ENCODE data around the gene XG.
"Not testable (repeated sequence)": the region's sequence is repeated elsewhere in the genome, so short reads cannot be mapped to it uniquely, and the experiment has no call there.

XG gene

DNA sequence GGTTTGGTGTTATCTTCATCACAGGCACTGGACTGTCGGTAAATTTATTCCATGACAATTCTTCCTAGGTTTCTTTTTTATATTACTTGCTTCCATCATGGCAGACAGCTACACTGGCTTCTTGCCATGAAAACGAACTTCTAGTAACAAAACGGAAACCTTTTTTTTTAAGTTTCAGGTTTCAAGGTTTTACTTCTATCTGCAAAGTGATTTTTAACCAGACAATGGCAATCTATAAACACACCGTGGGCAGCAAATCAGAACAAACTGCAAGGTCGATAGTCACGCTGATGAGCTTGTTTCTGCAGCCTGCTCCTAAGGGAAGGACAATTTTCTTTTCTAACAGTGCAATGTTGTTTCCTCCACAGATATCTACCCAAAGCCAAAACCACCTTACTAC, 29.9 kb downstream of the XG start:
- DNase-seq = no peak

DNA sequence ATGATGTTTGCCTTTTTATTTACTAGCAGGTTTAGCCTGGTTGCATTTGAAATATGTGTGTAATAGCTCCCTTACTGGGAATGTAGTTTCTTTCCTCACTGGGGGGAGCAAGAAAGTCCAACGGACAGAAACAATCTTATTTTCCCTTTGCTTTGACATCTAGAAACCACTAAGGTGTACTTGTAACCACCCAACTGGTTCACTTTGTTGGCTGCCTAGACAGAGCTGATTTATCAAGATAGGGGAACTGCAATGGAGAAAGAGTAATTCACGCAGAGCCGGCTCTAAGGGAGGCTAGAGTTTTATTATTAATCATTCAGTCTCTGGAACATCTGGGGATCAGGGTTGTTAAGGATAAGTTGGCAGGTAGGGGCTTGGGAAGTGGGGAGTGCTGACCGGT, 30.3 kb downstream of the XG start:
- DNase-seq = no peak

DNA sequence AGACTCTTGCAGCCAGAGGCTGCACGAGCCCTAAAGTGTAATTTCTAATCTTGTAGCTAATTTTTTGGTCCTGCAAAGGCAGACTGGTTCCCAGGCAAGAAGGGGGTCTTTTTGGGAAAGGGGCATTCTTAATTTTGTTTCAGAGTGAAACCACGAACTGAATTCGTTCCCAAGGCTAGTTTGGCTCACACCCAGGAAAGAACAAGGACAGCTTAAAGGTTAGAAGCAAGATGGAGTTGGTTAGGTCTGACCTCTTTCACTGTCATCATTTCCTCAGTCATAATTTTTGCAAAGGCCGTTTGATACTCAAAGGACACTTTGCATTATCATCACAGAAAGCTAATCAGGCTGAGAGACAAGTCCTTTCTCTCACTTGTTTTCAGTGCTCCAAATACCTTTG, 30.9 kb downstream of the XG start:
- no peak for DNase-seq

DNA sequence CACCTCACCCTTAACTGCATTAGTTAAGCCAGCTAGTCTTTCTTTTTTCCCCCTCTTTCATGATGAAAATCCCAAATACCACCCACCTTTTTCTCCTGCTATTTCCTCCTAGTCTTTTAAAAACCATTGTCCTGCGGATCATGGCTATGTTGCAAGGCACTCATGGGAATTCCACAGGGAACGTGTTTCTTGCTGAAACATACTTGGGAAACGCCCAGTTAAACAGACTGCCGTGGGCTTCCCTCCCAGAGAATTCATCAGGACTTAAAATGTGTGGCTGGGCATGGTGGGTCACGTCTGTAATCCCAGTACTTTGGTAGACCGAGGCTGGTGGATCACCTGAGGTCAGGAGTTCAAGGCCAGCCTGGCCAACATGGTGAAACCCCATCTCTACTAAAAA, 32.2 kb downstream of the XG start:
- DNase-seq = no peak

DNA sequence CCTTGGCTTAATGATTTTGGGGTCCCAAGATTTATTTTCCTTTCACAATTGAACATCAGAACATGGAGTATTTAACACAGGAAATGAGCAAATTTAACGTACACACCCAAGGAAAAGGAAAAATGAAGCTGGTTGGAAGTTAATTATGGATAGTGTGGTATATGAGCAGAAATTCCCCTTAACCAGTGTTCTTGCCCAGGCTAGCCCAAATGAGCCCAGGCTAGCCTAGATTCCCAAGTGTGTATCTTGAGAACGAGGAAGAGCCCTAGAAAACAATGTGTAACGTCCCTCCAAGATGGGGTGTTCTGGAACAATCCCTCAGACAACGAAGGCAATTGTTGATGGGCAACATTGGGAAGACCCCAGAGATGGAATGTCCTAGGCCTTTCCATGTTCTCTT, 33.7 kb downstream of the XG start:
- no peak for DNase-seq

DNA sequence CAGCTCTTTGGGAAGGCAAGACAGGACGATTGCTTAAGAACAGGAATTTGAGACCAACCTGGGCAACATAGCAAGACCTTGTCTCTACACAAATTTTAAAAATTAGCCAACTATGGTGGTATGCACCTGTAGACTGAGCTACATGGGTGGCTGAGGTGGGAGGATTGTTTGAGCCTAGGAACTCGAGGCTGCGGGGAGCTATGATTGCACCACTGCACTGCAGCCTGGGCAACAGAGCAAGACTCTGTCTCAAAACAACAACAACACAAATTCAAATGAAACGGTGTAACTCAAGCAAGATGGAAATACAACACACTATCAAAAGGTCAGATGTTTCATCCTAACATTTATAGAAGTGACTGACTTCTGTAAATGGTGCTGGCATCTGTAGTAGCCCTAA, 37.1 kb downstream of the XG start:
- no peak for DNase-seq

DNA sequence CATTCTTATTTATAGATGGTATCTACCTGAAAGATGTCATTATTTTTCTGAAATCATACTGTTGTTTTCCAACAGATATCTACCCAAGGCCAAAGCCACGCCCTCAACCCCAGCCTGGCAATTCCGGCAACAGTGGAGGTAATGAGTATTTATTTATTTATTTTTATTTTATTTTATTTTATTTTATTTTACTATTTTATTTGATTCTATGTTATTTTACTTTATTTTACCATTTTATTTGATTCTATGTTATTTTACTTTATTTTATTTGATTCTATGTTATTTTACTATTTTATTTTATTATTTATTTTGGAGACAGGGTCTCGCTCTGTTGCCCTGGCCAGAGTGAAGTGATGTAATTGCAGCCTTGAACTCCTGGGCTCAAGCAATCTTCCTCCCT, 37.7 kb downstream of the XG start:
- no peak for DNase-seq

DNA sequence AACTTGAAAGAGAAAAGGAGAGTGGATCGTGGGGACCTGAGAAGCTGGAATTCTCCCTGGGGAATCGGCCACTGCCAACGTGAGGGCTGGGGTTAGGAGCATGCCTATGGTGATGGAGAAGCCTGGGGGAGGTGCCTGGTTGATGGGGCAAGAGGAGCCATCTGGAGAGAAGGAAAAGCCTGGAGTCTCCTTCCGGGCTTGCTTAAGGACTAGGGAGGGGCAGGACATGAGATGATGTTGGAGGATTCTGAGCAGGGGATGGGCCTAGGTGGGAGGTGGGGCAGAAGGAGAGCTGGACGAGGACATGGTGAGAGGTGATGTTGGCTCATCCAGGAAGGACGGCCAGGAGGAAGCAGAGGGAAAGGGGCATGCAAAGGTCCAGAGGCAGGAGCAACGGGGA, 41.9 kb downstream of the XG start:
- no peak for DNase-seq

DNA sequence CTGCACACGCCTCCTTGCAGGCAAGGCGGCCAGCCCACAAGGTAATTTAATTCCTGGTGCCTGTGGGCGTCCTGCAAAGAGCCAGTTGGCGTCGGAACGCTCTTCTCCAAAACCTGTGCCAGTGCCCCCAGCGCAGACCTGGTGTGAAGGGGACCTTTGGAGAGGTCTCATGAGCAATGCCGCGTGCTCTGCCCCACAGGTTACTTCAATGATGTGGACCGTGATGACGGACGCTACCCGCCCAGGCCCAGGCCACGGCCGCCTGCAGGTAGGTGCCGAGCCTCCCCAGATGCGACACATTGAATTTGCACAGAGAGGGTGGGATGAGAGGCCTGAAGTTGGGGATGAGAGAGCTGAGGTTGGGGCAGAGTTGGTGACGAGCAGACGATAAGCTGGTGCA, 42.5 kb downstream of the XG start:
- no peak for DNase-seq

DNA sequence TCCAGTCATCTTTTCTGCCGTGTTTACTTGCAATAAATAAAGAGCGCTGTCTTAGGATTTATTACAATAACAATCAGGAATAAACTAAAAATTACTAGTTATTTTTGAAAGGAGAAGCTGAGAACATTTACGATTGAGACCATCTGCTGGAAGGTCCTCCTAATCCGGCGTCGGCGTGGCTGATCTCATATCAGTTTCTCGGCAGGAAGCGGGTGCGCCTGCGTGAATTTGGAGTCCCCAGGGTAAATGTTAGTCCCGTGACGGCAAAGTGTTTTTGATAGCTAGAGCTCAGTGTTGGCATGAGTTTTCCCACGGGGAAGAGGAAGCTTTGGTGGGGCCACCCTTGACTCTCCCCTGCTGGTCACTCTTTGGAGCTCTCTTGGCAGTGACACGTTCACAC, 45.0 kb downstream of the XG start:
- not testable (repeated sequence) for DNase-seq

DNA sequence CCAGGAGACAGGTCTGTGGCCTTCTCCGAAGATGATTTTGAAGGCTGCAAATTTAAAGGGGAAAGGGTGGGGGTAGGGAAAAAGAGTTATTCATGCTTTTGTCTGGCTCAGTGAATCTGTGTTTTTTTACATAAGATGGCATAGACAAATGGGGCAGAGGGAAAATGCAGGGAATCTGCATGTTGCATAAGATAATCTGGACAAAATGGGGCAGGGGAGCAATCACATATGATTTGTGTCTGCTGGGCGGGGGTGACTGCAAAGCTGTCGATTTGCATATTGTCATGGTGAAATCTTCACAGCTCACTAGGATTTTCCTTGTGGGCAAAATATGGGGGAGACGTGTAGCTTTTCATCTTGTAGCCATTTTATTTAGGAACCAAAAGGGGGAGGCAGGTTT, 47.5 kb downstream of the XG start:
- DNase-seq = no peak

DNA sequence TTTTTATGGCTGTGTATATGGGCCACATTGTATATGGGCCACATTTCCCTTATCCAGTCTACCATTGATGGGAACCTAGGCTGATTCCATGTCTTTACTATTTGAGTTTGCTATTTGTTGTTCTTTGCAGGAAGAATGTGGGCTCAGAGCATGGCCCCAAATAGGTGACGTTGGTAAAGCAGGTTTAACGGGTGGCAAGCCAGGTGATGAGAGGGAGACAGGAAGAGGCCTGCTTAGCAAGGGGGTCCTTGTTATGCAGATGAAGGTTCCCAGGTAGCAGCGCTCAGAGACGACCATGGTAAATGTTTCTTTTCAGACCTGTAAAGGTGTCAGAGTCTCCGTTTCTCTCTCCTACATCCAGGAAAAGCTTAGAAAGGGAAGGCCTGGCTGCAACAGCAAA, 48.1 kb downstream of the XG start:
- DNase-seq = not testable (repeated sequence)

DNA sequence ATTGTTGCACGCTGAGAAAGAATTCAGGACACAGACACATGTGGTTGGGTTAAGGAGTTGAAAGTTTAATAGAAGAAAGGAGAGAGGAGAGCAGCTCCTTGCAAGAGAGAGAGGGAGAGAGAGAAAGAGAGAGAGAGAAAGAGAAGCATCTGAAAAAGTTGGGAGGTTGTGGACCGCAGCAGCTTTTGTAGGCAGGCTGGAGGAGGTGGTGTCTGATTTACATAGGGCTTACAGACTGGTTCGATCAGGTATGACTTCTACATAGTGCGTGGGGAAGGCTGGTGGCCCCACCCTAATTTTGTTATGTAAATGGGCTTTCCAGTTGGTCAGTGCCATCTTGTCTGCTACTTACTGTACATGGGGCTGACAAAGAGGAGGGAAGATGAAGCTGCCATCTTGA, 49.4 kb downstream of the XG start:
- DNase-seq = no peak

DNA sequence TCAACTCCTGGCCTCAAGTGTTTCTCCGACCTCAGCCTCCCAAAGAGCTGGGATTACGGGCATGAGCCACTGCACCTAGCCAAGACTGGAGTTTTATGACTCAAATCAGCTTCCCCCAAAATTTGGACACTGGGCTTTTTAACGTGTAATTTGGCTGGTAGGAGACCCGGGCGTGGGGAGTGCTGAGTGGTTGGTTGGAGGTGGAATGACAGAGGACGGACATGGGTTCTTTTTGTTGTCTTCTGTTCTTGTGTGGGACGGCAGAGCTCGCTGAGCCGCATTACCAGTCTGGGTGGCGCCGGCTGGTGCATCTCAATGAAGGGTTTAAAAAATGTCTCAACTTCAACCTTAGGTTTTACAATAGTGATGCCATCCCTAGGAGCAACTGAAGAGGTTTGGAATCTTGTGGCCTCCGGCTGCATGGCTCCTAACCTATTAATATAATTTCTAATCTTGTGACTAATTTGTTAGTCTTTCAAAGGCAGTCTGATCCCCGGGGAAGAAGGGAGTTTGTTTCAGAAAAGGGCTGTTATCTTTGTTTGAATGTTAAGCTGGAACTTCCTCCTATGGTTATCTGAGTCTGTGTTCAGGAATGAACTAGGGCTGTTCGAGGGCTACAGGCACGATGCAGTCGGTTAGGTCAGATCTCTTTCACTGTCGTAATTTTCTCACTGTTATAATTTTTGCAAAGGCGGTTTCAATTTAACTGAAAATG, 50.7 kb downstream of the XG start:
- DNase-seq = not testable (repeated sequence)

DNA sequence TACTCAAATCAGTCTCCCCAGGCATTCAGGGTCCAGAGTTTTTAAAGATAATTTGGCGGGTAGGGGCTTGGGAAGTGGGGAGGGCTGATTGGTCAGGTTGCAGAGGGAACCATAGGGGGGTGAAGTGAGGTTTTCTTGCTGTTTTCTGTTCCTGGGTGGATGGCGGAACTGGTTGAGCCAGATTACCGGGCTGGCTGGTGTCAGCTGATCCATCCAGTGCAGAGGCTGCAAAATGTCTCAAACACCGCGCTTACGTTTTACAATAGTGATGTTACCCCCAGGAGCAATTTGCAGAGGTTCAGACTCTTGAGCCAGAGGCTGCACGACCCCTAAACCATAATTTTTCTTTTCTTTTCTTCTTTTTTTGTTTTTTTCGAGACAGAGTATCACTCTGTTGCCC, 51.6 kb downstream of the XG start:
- not testable (repeated sequence) for DNase-seq

DNA sequence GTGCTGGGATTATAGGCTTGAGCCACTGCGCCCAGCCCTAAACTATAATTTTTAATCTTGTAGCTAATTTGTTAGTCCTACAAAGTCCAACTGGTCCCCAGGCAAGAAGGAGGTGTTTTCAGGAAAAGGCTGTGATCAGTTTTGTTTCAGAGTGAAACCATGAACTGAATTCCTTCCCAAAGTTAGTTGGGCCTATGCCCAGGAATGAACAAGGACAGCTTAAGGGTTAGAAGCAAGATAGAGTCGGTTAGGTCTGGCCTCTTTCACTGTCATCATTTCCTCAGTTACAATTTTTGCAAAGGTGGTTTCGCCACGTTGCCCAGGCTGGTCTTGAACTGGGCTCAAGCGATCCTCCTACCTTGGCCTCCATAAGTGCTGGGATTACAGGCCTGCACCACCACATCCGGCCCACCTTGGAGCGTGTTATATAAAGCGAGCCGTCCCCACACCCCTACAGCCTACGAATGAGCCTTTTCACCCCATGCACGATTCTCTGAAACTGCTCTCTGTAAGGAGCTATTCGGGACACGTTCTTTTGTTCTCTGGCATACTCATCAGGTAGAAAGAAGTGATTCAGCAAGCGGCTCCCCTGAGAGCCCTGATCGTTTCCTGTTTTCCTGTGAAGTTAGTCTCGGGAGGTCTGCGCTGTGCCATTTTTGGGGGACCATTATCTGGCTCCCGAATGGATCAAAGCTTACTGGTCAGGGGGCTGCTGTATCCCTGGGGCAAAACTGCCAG, 52.4 kb downstream of the XG start:
- not testable (repeated sequence) for DNase-seq

DNA sequence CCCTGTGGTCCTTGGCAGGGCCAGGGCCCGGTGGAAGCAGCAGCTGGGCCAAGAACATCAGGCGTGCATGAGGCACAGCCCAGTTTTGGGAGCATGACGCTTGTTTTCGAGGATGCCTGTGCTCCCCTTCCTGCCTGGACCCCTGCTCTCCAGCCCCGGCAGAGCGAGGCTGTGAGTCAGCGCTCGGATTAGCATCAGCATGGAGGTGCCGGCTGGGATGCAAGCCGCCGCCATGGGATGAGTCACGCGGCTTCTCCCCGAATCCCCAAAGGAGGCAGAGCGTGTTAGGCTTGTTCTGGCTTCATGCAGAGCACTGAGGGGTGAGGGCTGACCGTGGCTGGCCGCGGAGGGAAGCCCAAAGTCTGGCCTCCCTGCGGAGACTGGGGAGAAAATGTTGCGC, 53.0 kb downstream of the XG start:
- not testable (repeated sequence) for DNase-seq

DNA sequence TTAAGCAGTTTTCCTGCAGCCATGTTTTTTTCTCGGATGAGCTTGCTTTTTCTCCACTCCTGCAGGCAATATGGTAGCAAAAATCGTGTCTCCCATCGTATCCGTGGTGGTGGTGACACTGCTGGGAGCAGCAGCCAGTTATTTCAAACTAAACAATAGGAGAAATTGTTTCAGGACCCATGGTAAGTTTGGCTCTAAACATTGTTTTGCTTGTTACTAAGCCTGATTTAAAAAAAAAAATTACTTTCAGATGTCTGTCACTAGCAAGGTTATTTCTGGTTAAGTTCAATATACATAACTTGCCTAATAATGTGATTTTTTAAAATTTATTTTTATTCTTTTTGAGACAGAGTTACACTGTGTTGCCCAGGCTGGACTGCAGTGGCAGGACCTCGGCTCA, 59.4 kb downstream of the XG start:
- no peak for DNase-seq

DNA sequence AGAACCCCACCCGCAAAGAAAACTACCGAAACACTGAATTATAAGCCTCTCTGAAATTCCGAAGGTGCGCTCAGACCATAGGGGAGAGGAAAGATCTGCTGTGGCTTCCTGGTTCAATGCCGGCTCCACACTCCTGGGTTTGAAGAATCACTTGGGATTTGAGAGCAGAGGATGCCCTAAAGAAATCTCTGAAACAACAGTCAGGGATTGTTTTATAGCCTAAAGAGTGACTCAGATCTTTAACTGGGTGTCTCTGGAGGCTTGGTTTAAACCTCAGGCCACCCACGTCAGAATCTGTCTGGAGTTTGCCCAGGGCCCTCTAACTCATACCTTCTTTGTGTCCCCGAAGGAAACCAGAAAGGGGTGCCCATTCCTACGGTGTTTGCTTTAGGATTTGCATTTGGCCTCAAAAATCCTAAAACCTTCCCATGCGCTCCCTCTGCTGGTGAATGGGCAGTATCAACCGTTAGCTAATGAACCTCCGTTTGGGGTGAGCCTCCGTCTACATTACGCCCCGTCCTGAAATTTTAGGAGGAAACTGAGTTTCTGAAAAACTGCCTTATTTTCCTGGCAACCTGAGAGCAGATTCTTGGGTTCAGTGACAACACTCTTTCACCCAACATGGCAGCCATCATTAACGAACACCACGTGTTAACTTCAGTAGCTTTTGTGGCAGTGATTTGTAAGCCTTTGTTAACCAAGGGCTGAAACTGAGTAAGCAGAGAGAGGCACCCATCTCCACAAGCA, 60.5 kb downstream of the XG start:
- DNase-seq = peak; percentile 18

DNA sequence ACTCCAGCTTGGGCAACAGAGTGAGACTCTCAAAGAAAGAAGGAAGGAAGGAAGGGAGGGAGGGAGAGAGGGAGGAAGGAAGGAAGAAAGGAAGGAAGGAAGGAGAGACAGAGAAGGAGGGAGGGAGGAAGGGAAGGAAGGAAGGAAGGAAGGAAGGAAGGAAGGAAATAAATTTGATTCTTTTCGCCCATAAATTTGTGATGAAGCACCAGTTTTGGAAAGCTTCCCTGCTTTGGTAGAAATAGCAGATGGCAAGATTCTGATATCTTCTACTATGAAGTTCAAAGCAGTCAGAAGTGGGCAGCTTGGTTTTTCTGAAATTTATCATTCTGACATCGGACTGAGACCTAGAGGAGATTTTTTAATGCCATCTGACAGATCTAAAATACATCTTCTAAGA, 65.2 kb downstream of the XG start:
- no peak for DNase-seq

DNA sequence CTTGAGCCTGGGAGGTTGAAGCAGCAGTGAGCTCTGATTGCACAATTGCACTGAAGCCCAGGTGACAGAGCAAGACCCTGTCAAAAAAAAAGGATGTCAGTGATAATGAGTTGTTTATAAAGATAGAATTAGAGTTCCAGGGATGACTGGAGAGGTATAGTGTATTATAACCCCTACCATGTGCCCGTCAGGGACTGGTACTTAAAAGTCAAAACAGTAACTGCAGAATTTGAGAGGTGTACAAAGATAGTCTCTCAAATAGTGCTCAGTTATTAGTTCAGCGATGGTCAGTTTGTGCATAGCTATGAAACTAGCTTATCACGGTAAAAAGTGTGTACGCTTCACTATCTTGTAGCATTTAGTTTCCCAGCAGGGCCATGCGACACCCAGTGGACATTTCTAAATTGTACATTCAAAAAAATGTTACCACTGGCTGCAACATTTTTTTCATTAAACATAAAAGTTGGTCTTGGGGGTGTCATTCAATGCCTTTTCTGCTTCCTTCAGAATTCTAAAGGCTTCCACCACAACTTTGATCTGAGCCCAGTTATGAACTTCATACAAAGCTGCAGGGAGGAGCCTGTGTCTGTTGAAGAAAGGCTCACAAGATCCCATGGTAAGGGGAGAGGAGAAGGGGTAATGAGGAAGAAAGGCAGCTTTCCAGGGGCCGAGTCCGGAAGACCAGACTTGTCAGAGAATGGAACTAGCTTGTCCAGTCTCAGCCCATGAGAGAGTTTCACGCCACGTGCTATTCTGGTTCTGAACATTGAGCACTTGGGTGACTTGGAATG, 67.7 kb downstream of the XG start:
- no peak for DNase-seq

DNA sequence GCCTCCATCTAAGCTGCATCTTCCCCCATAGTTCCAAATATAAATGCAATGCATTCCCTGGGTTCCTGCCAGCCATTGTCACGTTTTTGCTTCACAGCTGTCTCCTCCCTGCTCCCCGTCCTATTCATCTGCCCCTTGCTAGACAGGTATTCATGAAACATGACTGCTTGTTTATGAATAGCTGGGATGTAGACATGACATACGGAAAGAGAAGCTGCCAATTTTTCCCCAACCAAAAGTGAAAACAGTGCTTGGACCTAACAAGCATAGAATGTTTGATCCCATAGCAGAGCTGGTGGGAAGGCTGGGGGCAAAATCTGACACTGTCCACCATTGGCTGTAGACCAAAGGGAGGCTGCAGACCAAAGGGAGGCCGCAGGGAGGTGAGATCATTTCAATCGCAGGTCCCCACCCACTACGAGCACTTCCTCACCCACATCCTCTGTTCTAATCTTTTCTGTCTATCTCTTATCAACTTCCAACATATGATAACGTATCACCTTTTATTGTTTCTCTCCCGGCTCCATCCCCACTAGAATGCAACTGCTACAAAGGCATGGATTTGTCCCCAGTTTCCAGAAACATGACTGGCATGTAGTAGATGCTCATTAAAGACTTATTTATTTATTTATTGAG, 68.4 kb downstream of the XG start:
- no peak for DNase-seq
